ENCODE data around the gene TBC1D16. TPM values are rescaled to one million over a fixed set of nuclear protein-coding genes. Genes with fewer than 3 reads are reported as not detected.

The TBC1D16 gene
- total RNA-seq, 1 experiment from 2014 or later = 85.8 TPM

DNA sequence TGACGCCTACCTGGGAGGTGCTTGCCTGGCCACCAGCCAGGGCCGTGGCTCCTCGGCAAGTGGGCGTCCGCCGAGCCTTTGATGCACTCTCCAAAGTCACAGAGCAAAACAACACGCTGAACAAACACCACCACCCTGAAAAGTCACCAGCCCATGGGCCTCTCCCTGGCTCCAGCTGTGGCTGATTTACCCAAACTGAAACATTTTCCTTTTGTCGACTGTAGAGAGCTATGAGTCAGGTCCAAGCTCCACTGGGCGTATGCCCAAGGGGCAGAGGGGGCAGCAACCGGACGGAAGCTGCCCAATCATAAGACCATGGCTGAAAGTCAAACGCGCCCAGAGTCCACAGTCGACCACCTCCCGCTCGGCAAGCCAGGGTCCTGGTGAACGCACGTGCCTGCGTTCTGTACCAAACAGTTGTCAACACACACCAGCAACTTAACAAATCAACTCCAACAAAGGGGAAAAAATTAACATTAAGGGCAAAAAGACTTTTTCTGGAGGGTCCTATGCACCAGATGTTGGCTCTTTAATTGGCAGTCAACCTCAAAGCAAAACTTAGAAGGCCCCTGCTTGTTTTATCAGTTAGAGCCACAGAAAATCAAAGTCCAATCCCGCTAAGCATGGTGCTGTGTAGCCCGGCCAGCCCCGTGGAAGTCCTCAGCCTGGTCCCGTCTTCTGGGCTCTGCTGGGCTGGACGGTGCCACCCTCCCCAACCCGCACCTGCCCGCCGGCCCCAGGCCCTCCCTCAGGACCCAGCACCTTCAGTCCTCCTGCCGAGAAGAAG, 47.3 kb downstream of the TBC1D16 start:
- Histone ChIP-seq H3K14ac (ENCODE audit: insufficient read depth, low read length) (no peak overlapping the region), H2BK5ac (ENCODE audit: insufficient read length, low read length) (no peak overlapping the region), H4K8ac (replicated peaks; ENCODE audit: insufficient read length, low read depth, low read length) (no peak overlapping the region), H3K23me2 (ENCODE audit: insufficient read length, low read depth, low read length, poor library complexity, severe bottlenecking) (no peaks in the 10 kb centered on the region), H3K4ac (ENCODE audit: low read depth, low read length) (no peak overlapping the region), H2AK5ac (ENCODE audit: insufficient read length, low read length) (no peak overlapping the region), H3K18ac (ENCODE audit: insufficient read length, low read depth, low read length) (no peak overlapping the region), H3K9ac (ENCODE audit: extremely low read depth, insufficient read length, low read length) (no peak overlapping the region), H4K5ac (ENCODE audit: insufficient read length, low read depth, low read length) (no peak overlapping the region), H2BK12ac (ENCODE audit: insufficient read length, low read depth, low read length) (no peak overlapping the region), H2BK20ac (ENCODE audit: low read depth, low read length, poor library complexity, severe bottlenecking) (no peak overlapping the region), H2BK120ac (ENCODE audit: low read depth, low read length, poor library complexity, severe bottlenecking) (no peak overlapping the region), H3K4me2 (ENCODE audit: insufficient read depth, insufficient read length, low read length) (no peak overlapping the region), H3K27me3 (ENCODE audit: insufficient read depth, low read length) (no peaks in the 10 kb centered on the region), H3K56ac (ENCODE audit: insufficient read length, low read depth, low read length) (no peak overlapping the region), H3K79me2 (ENCODE audit: insufficient read depth, low read length) (peaks cover 2% of the 10 kb centered on the region; the same call in 1 of the 2 replicates), H3T11ph (ENCODE audit: low read length) (no peak overlapping the region), H3K9me3 (ENCODE audit: control insufficient read depth, low read depth, low read length) (no peaks in the 10 kb centered on the region), H3K4me1 (ENCODE audit: insufficient read depth, low read length) (peaks cover 3% of the 10 kb centered on the region; the same call in 1 of the 2 replicates), H3K27ac (ENCODE audit: insufficient read length, low read depth, low read length) (no peak overlapping the region), H4K20me1 (ENCODE audit: control insufficient read depth, insufficient read depth, insufficient read length) (no peaks in the 10 kb centered on the region), H4K91ac (ENCODE audit: insufficient read length, low read depth, low read length) (no peak overlapping the region), H3K79me1 (ENCODE audit: insufficient read depth, low read depth, low read length, poor library complexity, severe bottlenecking) (peaks cover 9% of the 10 kb centered on the region), H3K23ac (ENCODE audit: insufficient read length, low read depth, low read length) (no peak overlapping the region), H2BK15ac (ENCODE audit: low read depth, low read length) (no peak overlapping the region), H2AFZ (ENCODE audit: low read length) (no peak overlapping the region)
- Mint-ChIP-seq H3K4me3 (no peak overlapping the region; a peak in 1 of 5 replicates), H3K27me3 (ENCODE audit: low read depth) (peaks cover 1% of the 10 kb centered on the region; the same call in 1 of the 2 replicates), H3K9me3 (no peaks in the 10 kb centered on the region; a peak in 1 of 5 replicates), H3K36me3 (ENCODE audit: insufficient read depth in 1 of 3, low read depth in 3 of 3) (peaks cover 0 to 7% (median 0%) of the 10 kb centered on the region in 3 experiments; a peak in 2 of 7 replicates), H3K27ac (peak overlapping the region; percentile 5 to 60 (median 44); a peak in 4 of 7 replicates), H3K4me1 (peaks cover 44 to 55% of the 10 kb centered on the region in 2 experiments)
- WGBS (ENCODE audit: extremely low coverage, insufficient read length, low lambda C conversion rate) = no CpG with 5 or more reads among the region's 28 CpGs
- TF ChIP-seq, protein P1, sequence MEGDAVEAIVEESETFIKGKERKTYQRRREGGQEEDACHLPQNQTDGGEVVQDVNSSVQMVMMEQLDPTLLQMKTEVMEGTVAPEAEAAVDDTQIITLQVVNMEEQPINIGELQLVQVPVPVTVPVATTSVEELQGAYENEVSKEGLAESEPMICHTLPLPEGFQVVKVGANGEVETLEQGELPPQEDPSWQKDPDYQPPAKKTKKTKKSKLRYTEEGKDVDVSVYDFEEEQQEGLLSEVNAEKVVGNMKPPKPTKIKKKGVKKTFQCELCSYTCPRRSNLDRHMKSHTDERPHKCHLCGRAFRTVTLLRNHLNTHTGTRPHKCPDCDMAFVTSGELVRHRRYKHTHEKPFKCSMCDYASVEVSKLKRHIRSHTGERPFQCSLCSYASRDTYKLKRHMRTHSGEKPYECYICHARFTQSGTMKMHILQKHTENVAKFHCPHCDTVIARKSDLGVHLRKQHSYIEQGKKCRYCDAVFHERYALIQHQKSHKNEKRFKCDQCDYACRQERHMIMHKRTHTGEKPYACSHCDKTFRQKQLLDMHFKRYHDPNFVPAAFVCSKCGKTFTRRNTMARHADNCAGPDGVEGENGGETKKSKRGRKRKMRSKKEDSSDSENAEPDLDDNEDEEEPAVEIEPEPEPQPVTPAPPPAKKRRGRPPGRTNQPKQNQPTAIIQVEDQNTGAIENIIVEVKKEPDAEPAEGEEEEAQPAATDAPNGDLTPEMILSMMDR (conservative IDR thresholded peaks at IDR 0.05) = no peak
- DNase-seq = no peak
